K562 (cell line): Measurements from ENCODE around the gene SEBOX. TPM values are rescaled to one million over a fixed set of nuclear protein-coding genes. Genes with fewer than 3 reads are reported as not detected.

ENCODE experiments used
- ATAC-seq: fragments of 200-7000 bp; cut with Tn5 transposase; 3 replicates; pipeline ENCODE4 v1.9.1; 2020; ENCODE audit warnings: moderate library complexity
- BruUV-seq: library from RNA; stranded (reverse); fragments of 400-500 nt; replicated peaks from 2 replicates; lab custom pipeline; 2021; lab: Mats Ljungman, UMichigan
- CTCF ChIA-PET: fragments of 300-600 bp; formaldehyde crosslinking; extraction: SDS; loops from one replicate; lab custom pipeline; 2021; ENCODE audit warnings: low intra/inter-chr PET ratio; lab: Yijun Ruan, JAX
- POLR2A ChIA-PET: fragments of 300-600, 350-650 bp; sonication (Branson Sonifier 250); formaldehyde crosslinking; extraction: SDS; loops from one replicate; lab custom pipeline; 2021; ENCODE audit warnings: antibody characterized with exemption, inconsistent platforms; lab: Yijun Ruan, JAX
- DNase-seq, 4 experiments: peaks; one replicate each; pipeline versions ENCODE4 v3.0.0 to v3.0.0-alpha.2; 2011 to 2018; ENCODE audit warnings: low spot score in 3 of 4, mixed read lengths in 3 of 4; ENCODE audit errors: extremely low read depth in 1 of 4
- FAIRE-seq: peaks from 2 replicates; lab custom pipeline; 2011; peaks lifted over from hg19 to GRCh38; lab: Jason Lieb, UNC
- H2AFZ ChIP-seq: 2 replicates; pipeline ENCODE4 v1.6.0; 2011; ENCODE audit warnings: low read depth, low read length, control low read depth, inconsistent platforms
- H3K27ac ChIP-seq: fragments of 200-600 bp; 3 replicates; pipeline ENCODE4 v1.8.0; 2011; ENCODE audit warnings: low read depth, mild to moderate bottlenecking, control low read depth, inconsistent platforms, low read length, moderate library complexity, mixed read lengths; ENCODE audit errors: extremely low read depth
- H3K27me3 ChIP-seq, 2 experiments: fragments of 300-600 bp in 1 of 2; 2 replicates in 1 of 2; 3 replicates in 1 of 2; pipeline versions ENCODE4 v1.6.0 to v1.8.0; 2011; ENCODE audit warnings: inconsistent platforms in 2 of 2, low read length in 2 of 2, mild to moderate bottlenecking in 1 of 2, mixed read lengths in 1 of 2, moderate library complexity in 1 of 2; ENCODE audit not compliant: control insufficient read depth in 2 of 2, insufficient read depth in 2 of 2
- H3K36me3 ChIP-seq: fragments of 300-600 bp; 3 replicates; pipeline ENCODE4 v1.8.0; 2011; ENCODE audit warnings: mild to moderate bottlenecking, low read length, inconsistent platforms; ENCODE audit not compliant: control insufficient read depth, insufficient read depth
- H3K4me1 ChIP-seq, 2 experiments: fragments of 200-600 bp in 1 of 2; replicated peaks in 1 of 2; 2 replicates in 1 of 2; 3 replicates in 1 of 2; pipeline versions ENCODE4 v1.5.1 to v1.8.0; 2011; ENCODE audit warnings: inconsistent platforms in 2 of 2, low read length in 2 of 2, mild to moderate bottlenecking in 1 of 2, mixed read lengths in 1 of 2, moderate library complexity in 1 of 2; ENCODE audit not compliant: control insufficient read depth in 2 of 2, insufficient read depth in 2 of 2
- H3K4me2 ChIP-seq: 2 replicates; pipeline ENCODE4 v1.6.1; 2011; ENCODE audit warnings: low read length, control low read depth, inconsistent platforms, mixed read lengths; ENCODE audit not compliant: insufficient read depth
- H3K4me3 ChIP-seq: fragments of 200-600 bp; sonication (generic), shearing (Covaris generic); 2 replicates; pipeline ENCODE4 v1.5.1; 2016; ENCODE audit warnings: control low read depth, inconsistent platforms
- H3K79me2 ChIP-seq: fragments of 200-600 bp; 3 replicates; pipeline ENCODE4 v1.8.0; 2011; ENCODE audit warnings: low read length, inconsistent platforms; ENCODE audit not compliant: control insufficient read depth, insufficient read depth
- H3K9ac ChIP-seq, 2 experiments: 2 replicates each; pipeline versions ENCODE4 v1.6.0 to v1.6.1; 2011; ENCODE audit warnings: low read depth in 2 of 2, low read length in 2 of 2, control low read depth in 1 of 2, inconsistent platforms in 1 of 2, mild to moderate bottlenecking in 1 of 2, mixed read lengths in 1 of 2; ENCODE audit not compliant: insufficient read depth in 1 of 2
- H3K9me1 ChIP-seq: one replicate; pipeline ENCODE4 v1.6.0; 2011; ENCODE audit warnings: inconsistent platforms, mild to moderate bottlenecking, low read length, moderate library complexity; ENCODE audit not compliant: control insufficient read depth, insufficient read depth
- H3K9me3 ChIP-seq: replicated peaks from 2 replicates; pipeline ENCODE4 v1.5.1; 2011; ENCODE audit warnings: low read depth, low read length, inconsistent platforms; ENCODE audit not compliant: control insufficient read depth, insufficient read depth
- H4K20me1 ChIP-seq: replicated peaks from 2 replicates; pipeline ENCODE4 v1.6.1; 2011; ENCODE audit warnings: low read length, inconsistent platforms, mixed read lengths; ENCODE audit not compliant: control insufficient read depth, insufficient read depth
- CEBPZ ChIP-seq: fragments of 150-350 bp; IDR thresholded peaks from 2 replicates; pipeline ENCODE4 v1.6.1; 2014; ENCODE audit warnings: low read depth, mild to moderate bottlenecking, low read length, borderline replicate concordance
- ESRRA ChIP-seq: fragments of 450-650 bp; IDR thresholded peaks from 2 replicates; pipeline ENCODE4 v1.6.1; 2014; ENCODE audit warnings: low read depth, mild to moderate bottlenecking, moderate library complexity, borderline replicate concordance
- GTF2A2 ChIP-seq: IDR thresholded peaks from 2 replicates; pipeline ENCODE4 v1.6.1; 2016; ENCODE audit warnings: mild to moderate bottlenecking, missing genetic modification characterization, missing compliant biosample characterization
- HDAC1 ChIP-seq, 2 experiments: fragments of 450-650 bp; IDR thresholded peaks; 2 replicates each; pipeline ENCODE4 v1.6.1; 2016 to 2017; ENCODE audit warnings: inconsistent platforms in 1 of 2, mild to moderate bottlenecking in 1 of 2, moderate library complexity in 1 of 2
- HMBOX1 ChIP-seq: sonication (generic); IDR thresholded peaks from 2 replicates; pipeline ENCODE4 v1.6.1; 2016
- KDM4B ChIP-seq, 2 experiments: fragments of 450-650 bp in 1 of 2; sonication (generic) in 1 of 2; IDR thresholded peaks; 2 replicates each; pipeline ENCODE4 v1.6.1; 2016 to 2017; ENCODE audit warnings: borderline replicate concordance in 2 of 2, antibody characterized with exemption in 1 of 2, low read depth in 1 of 2, mild to moderate bottlenecking in 1 of 2
- MTA3 ChIP-seq: fragments of 450-650 bp; formaldehyde crosslinking; IDR thresholded peaks from 2 replicates; pipeline ENCODE4 v1.6.1; 2017; ENCODE audit warnings: mild to moderate bottlenecking, borderline replicate concordance
- NR3C1 ChIP-seq: sonication (generic); formaldehyde crosslinking; IDR thresholded peaks from 2 replicates; pipeline ENCODE4 v1.8.1; 2022; ENCODE audit warnings: missing genetic modification reagents
- RBM39 ChIP-seq: fragments of 200-400 bp; formaldehyde crosslinking; optimal IDR thresholded peaks from 2 replicates; pipeline ENCODE3; 2018; ENCODE audit warnings: low read depth, low read length
- SIN3A ChIP-seq, 2 experiments: fragments of 150-350 bp in 1 of 2; IDR thresholded peaks; 2 replicates each; pipeline ENCODE4 v1.6.1; 2011 to 2016; ENCODE audit warnings: borderline replicate concordance in 2 of 2, low read depth in 2 of 2, low read length in 2 of 2, mild to moderate bottlenecking in 2 of 2, moderate library complexity in 2 of 2; ENCODE audit not compliant: control insufficient read depth in 1 of 2
- SOX6 ChIP-seq: fragments of 450-650 bp; IDR thresholded peaks from 2 replicates; pipeline ENCODE4 v1.6.1; 2014; ENCODE audit warnings: mild to moderate bottlenecking
- SP2 ChIP-seq: IDR thresholded peaks from 2 replicates; pipeline ENCODE4 v1.6.1; 2011; ENCODE audit warnings: mild to moderate bottlenecking, low read depth, low read length, moderate library complexity; ENCODE audit not compliant: poor library complexity, severe bottlenecking; ENCODE audit errors: extremely low read depth
- SREBF2 ChIP-seq: sonication (generic); formaldehyde crosslinking; IDR thresholded peaks from 2 replicates; pipeline ENCODE4 v1.4.0; 2020; ENCODE audit warnings: mild to moderate bottlenecking, missing genetic modification reagents
- ZC3H4 ChIP-seq: sonication (generic); formaldehyde crosslinking; IDR thresholded peaks from 2 replicates; pipeline ENCODE4 v1.9.0; 2021; ENCODE audit warnings: missing genetic modification reagents, borderline replicate concordance
- ZNF134 ChIP-seq: fragments of 250-450 bp; sonication (Bioruptor Pico); conservative IDR thresholded peaks from 2 replicates; pipeline ENCODE4 v1.4.0; 2020
- ZNF143 ChIP-seq: sonication (generic); formaldehyde crosslinking; IDR thresholded peaks from 2 replicates; pipeline ENCODE4 v1.9.0; 2022; ENCODE audit warnings: mild to moderate bottlenecking, missing genetic modification reagents
- ZNF217 ChIP-seq: sonication (generic); formaldehyde crosslinking; IDR thresholded peaks from 2 replicates; pipeline ENCODE4 v1.8.0; 2022; ENCODE audit warnings: mild to moderate bottlenecking, missing genetic modification reagents
- ZNF23 ChIP-seq: fragments of 250-450 bp; sonication (Bioruptor Pico); IDR thresholded peaks from 2 replicates; pipeline ENCODE4 v1.4.0; 2020; ENCODE audit warnings: mild to moderate bottlenecking
- ZNF57 ChIP-seq: fragments of 450-650 bp; formaldehyde crosslinking; IDR thresholded peaks from 2 replicates; pipeline ENCODE4 v1.4.0; 2020; ENCODE audit warnings: mild to moderate bottlenecking, moderate library complexity
- WGBS: fragments of 100-300 bp; shearing (Covaris generic); methylation state at CpG from one replicate; pipeline ENCODE4 v1.1.6; 2016; ENCODE audit warnings: low coverage, mixed read lengths; ENCODE audit not compliant: insufficient coverage; ENCODE audit errors: missing lambda C conversion rate; 5-methylcytosine and 5-hydroxymethylcytosine counted together
- in situ Hi-C: fragments of 300-500 bp; cut with MboI; formaldehyde crosslinking; loops from 4 replicates; pipeline ENCODE4 v1.15.0; 2018; ENCODE audit warnings: inconsistent platforms, mixed read lengths
- intact Hi-C: fragments of 100-400 bp; cut with micrococcal nuclease; formaldehyde crosslinking; loops from 2 replicates; pipeline ENCODE4 v1.14.2; 2022
- polyA plus RNA-seq, 8 experiments: library from polyadenylated mRNA; depleted of rRNA in 4 of 8; stranded (reverse) in 5 of 8; unstranded in 3 of 8; fragments of >200 nt; fragmentation: Nextera tagmentation in 2 of 8; fragmentation: Illumina TruSeq in 1 of 8; extraction: Ambion mirVana in 2 of 8; extraction: Trizol in 1 of 8; gene quantifications; 2 replicates each; pipeline versions ENCODE4 v1.2.1 to v1.2.3, GENCODE V29; 2011 to 2014; ENCODE audit warnings: inconsistent platforms in 1 of 8, missing spikeins in 1 of 8
- total RNA-seq, 7 experiments: library from RNA; depleted of rRNA in 6 of 7; stranded (reverse); fragments of >200 nt in 6 of 7; fragmentation: Illumina TruSeq in 2 of 7; extraction: Trizol in 2 of 7; gene quantifications; 2 replicates each; pipeline versions ENCODE4 v1.2.1 to v1.2.3, GENCODE V29; 2011 to 2021; ENCODE audit warnings: low replicate concordance in 1 of 7

The SEBOX gene
- total and polyA plus RNA-seq, 9 of the 15 experiments (the other 6 are each of a cell fraction or from before 2014, with no cell fraction given): not detected

DNA sequence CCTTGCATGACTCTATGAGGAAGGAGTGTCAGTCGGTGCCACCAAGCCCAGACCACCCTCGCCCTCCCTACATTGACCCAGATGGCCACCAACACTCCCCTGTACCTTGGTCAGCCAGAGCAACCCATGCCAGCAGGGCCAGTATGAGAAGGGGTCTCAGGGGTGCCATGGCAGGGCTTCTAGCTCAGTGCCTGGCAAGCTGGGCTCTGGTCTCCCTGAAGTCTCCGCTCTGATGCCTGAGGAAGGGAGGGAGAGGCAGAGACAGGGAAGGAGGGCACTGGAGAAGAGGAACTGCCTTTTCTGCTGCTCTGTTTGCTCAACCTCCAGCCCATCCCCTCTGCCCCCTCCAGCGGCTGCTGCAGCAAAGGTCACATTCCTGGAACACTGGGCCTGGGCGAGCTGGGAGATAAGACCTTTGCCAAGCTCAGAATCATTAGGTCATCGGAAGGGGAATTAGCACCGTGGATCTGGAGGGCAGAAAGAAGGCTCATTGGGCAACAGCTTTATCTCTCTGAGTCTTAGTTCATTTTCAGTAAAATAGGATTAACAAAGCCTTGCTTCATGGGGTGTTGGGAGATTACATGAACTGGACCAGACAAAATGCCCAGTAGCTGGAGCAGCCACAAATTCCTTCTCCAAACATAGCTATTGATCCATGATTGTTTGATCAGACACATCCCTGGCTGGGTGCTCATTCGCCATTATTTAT is 5.2 kb upstream of the SEBOX start, which contains the start of gene VTN:
Gene VTN, minus strand, starts transcription at position 273 of the 709 bp plus-strand sequence. Its CDS starts 104 bp downstream, at position 169.
- H3K9ac ChIP-seq: peak within 1 kb of the TSS in 1 of 2 experiments; percentile 81; a peak in 2 of 4 replicates
- H2AFZ ChIP-seq: peak within 1 kb of the TSS; percentile 11; the same call in 1 of the 2 replicates
- CTCF ChIA-PET: no interaction called here
- intact Hi-C loops (no loop called here), in situ Hi-C loops (no loop called here)
- FAIRE-seq: peak; percentile 96
- H4K20me1 ChIP-seq: peaks cover 14% of the 10 kb centered on the region
- H3K4me3 ChIP-seq: peak within 1 kb of the TSS; percentile 29; the same call in 1 of the 2 replicates
- POLR2A ChIA-PET: interaction anchor here (0.5 to 3.4 kb wide), 6 partner anchors 9 to 410 kb away, joined by 3 to 31 read pairs (median 4); partner anchors contain the start of genes POLDIP2 and TNFAIP1
- BruUV-seq: no TSS peak
- H3K36me3 ChIP-seq: no peaks in the 10 kb centered on the region
- peaks cover 0 to 4% of the 10 kb centered on the region in 2 experiments; a peak in 1 of 5 replicates for H3K27me3 ChIP-seq
- H3K27ac ChIP-seq: no peak within 1 kb of the TSS
- H3K4me2 ChIP-seq: peak within 1 kb of the TSS; percentile 4
- ATAC-seq: peak; percentile 34
- H3K9me3 ChIP-seq: no peaks in the 10 kb centered on the region
- no peaks in the 10 kb centered on the region for H3K79me2 ChIP-seq
- peak; percentile 64 to 81 (median 68) for DNase-seq
- H3K9me1 ChIP-seq: peaks cover 5% of the 10 kb centered on the region
- H3K4me1 ChIP-seq: peaks cover 16 to 38% of the 10 kb centered on the region in 2 experiments
- 13% methylated on average over 8 of the region's 8 CpGs for WGBS
- TF ChIP-seq SOX6 (peak; percentile 66; the same call in 1 of the 2 replicates), ZNF134 (CRISPR knock-in tag) (no peak), ESRRA (peak; percentile 82), SP2 (no peak), ZNF23 (CRISPR knock-in tag) (no peak), HDAC1 (IDR thresholded peaks at IDR 0.05) (peak in 1 of 2 experiments; percentile 59; a peak in 1 of 4 replicates), CEBPZ (no peak), KDM4B (IDR thresholded peaks at IDR 0.05; ENCODE audit: borderline replicate concordance in 2 of 2, low read depth in 1 of 2) (no peak), SREBF2 (no peak), SIN3A (IDR thresholded peaks at IDR 0.05; ENCODE audit: borderline replicate concordance in 2 of 2, control insufficient read depth in 1 of 2, low read depth in 2 of 2, low read length in 2 of 2) (no peak), GTF2A2 (no peak), MTA3 (peak; percentile 64), ZNF143 (no peak), NR3C1 (CRISPR knock-in tag) (no peak), ZNF57 (CRISPR knock-in tag) (no peak), RBM39 (no peak), HMBOX1 (no peak), ZC3H4 (no peak), ZNF217 (CRISPR knock-in tag) (no peak)
